ENCODE data around the gene ACOX2. TPM values are rescaled to one million over a fixed set of nuclear protein-coding genes. Genes with fewer than 3 reads are reported as not detected.

ACOX2 gene
- total and polyA plus RNA-seq, 2 of the 13 experiments (the other 11 are each of a cell fraction or from before 2014, with no cell fraction given) = 42.6 to 98.5 TPM

DNA sequence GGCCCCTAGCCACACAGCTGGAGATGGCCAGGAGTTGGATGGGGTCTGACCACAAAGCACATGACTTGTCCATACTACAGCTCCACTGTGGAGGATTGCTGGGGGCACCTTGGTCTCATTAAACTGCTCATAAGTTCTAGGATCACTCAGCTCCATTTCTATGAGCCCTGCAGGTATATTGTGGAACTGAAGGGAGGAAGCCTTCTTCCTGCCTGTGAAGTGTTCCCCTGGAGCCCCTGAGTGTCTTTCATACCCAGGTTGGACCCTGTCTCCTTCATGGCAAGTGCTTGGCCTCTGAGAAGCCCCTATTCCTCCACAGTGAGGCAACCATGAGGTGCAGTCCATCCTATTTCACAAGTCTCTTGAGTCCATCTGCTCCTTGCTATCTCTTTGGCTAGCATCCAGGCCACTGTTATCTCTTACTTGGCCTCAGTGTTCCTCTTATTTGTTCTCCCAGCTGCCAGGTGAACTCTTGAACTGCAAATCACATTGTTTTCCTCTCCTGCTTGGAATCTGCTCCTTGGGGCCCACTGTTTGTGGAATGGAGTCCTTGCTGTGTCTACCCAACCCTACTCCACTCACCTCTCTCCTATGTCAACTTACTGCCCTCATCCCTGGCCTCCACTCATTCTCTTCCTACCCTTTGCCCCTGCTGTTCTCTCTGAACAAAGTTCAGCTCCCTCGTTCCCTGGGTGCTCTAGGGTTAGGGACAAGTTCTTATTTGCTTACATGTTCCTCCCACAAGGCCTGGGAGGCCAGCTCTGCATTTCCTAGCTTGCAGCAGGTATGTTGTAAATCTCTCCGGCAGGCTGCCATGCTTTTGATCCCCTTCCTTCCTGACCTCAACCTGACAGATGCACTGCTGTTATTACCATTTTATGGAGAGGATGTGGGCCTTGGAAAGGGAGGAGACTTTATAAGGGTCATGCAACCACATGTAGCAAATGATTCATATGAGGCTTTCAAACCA is 1.2 kb downstream of the ACOX2 start (continued):
- TF ChIP-seq, protein P1, sequence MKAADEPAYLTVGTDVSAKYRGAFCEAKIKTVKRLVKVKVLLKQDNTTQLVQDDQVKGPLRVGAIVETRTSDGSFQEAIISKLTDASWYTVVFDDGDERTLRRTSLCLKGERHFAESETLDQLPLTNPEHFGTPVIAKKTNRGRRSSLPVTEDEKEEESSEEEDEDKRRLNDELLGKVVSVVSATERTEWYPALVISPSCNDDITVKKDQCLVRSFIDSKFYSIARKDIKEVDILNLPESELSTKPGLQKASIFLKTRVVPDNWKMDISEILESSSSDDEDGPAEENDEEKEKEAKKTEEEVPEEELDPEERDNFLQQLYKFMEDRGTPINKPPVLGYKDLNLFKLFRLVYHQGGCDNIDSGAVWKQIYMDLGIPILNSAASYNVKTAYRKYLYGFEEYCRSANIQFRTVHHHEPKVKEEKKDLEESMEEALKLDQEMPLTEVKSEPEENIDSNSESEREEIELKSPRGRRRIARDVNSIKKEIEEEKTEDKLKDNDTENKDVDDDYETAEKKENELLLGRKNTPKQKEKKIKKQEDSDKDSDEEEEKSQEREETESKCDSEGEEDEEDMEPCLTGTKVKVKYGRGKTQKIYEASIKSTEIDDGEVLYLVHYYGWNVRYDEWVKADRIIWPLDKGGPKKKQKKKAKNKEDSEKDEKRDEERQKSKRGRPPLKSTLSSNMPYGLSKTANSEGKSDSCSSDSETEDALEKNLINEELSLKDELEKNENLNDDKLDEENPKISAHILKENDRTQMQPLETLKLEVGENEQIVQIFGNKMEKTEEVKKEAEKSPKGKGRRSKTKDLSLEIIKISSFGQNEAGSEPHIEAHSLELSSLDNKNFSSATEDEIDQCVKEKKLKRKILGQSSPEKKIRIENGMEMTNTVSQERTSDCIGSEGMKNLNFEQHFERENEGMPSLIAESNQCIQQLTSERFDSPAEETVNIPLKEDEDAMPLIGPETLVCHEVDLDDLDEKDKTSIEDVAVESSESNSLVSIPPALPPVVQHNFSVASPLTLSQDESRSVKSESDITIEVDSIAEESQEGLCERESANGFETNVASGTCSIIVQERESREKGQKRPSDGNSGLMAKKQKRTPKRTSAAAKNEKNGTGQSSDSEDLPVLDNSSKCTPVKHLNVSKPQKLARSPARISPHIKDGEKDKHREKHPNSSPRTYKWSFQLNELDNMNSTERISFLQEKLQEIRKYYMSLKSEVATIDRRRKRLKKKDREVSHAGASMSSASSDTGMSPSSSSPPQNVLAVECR (CRISPR knock-in tag; IDR thresholded peaks at IDR 0.05; ENCODE audit: borderline replicate concordance) = peak; percentile 73; the same call in 1 of the 2 replicates
- TF ChIP-seq, protein P2, sequence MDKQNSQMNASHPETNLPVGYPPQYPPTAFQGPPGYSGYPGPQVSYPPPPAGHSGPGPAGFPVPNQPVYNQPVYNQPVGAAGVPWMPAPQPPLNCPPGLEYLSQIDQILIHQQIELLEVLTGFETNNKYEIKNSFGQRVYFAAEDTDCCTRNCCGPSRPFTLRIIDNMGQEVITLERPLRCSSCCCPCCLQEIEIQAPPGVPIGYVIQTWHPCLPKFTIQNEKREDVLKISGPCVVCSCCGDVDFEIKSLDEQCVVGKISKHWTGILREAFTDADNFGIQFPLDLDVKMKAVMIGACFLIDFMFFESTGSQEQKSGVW (CRISPR knock-in tag; IDR thresholded peaks at IDR 0.05; ENCODE audit: borderline replicate concordance) = no peak
- TF ChIP-seq ZNF563 (CRISPR knock-in tag; IDR thresholded peaks at IDR 0.05) = no peak
- no peak for TF ChIP-seq ZNF234 (CRISPR knock-in tag; conservative IDR thresholded peaks at IDR 0.05)
- TF ChIP-seq NCOA5 (CRISPR knock-in tag; IDR thresholded peaks at IDR 0.05) = no peak
- peak; percentile 75; the same call in 1 of the 2 replicates for TF ChIP-seq FOXJ3 (CRISPR knock-in tag; IDR thresholded peaks at IDR 0.05; ENCODE audit: borderline replicate concordance)
- TF ChIP-seq, protein P3, sequence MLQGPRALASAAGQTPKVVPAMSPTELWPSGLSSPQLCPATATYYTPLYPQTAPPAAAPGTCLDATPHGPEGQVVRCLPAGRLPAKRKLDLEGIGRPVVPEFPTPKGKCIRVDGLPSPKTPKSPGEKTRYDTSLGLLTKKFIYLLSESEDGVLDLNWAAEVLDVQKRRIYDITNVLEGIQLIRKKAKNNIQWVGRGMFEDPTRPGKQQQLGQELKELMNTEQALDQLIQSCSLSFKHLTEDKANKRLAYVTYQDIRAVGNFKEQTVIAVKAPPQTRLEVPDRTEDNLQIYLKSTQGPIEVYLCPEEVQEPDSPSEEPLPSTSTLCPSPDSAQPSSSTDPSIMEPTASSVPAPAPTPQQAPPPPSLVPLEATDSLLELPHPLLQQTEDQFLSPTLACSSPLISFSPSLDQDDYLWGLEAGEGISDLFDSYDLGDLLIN (CRISPR knock-in tag; IDR thresholded peaks at IDR 0.05; ENCODE audit: borderline replicate concordance) = no peak
- TF ChIP-seq, protein P4, sequence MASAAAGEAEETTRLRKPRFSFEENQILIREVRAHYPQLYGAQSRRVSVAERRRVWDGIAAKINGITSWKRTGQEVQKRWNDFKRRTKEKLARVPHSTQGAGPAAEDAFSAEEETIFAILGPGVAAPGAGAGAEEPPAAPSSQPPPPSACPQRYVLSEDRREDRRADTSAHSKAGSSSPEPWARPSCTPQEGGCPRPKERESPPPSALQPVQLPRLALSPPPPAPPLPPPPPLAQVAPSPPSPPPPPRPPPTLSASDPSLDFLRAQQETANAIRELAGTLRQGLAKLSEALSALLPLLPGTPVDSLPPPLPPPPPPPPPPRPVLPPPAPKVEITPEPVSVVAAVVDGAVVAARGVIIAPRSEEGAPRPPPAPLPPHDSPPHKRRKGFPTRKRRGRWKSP (CRISPR knock-in tag; IDR thresholded peaks at IDR 0.05) = no peak; the same call in 1 of the 2 replicates
- TF ChIP-seq TBX2 (CRISPR knock-in tag; IDR thresholded peaks at IDR 0.05; ENCODE audit: borderline replicate concordance) = peak; percentile 75
- TF ChIP-seq ZNF841 (CRISPR knock-in tag; IDR thresholded peaks at IDR 0.05; ENCODE audit: borderline replicate concordance) = peak; percentile 26; the same call in 1 of the 2 replicates
- no peak for TF ChIP-seq NONO (IDR thresholded peaks at IDR 0.05)
- peak; percentile 74 for TF ChIP-seq NONO (CRISPR knock-in tag; conservative IDR thresholded peaks at IDR 0.05)
- no peak for TF ChIP-seq SYNCRIP (IDR thresholded peaks at IDR 0.05; ENCODE audit: insufficient read depth, low read depth, low read length)
- no peak for TF ChIP-seq ZNF121 (CRISPR knock-in tag; IDR thresholded peaks at IDR 0.05)
- TF ChIP-seq, protein P5, sequence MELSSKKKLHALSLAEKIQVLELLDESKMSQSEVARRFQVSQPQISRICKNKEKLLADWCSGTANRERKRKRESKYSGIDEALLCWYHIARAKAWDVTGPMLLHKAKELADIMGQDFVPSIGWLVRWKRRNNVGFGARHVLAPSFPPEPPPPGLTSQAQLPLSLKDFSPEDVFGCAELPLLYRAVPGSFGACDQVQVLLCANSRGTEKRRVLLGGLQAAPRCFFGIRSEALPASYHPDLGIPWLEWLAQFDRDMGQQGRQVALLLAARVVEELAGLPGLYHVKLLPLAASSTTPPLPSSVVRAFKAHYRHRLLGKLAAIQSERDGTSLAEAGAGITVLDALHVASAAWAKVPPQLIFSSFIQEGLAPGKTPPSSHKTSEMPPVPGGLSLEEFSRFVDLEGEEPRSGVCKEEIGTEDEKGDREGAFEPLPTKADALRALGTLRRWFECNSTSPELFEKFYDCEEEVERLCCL (CRISPR knock-in tag; IDR thresholded peaks at IDR 0.05; ENCODE audit: borderline replicate concordance) = no peak
- peak; percentile 60 for TF ChIP-seq ARNTL (CRISPR knock-in tag; IDR thresholded peaks at IDR 0.05)
- no peak for TF ChIP-seq SP2 (CRISPR knock-in tag; IDR thresholded peaks at IDR 0.05)
- TF ChIP-seq ZNF460 (CRISPR knock-in tag; IDR thresholded peaks at IDR 0.05; ENCODE audit: borderline replicate concordance) = no peak; the same call in 1 of the 2 replicates
- peak; percentile 38; the same call in 1 of the 2 replicates for TF ChIP-seq FOXA1 (IDR thresholded peaks at IDR 0.05)
- TF ChIP-seq FOXA1 (CRISPR knock-in tag; IDR thresholded peaks at IDR 0.05) = peak; percentile 74
